Endometrial microvascular endothelial cells (primary cell): ENCODE data around the gene PRKAR2B. TPM values are rescaled to one million over a fixed set of nuclear protein-coding genes. Genes with fewer than 3 reads are reported as not detected.
"Not testable (repeated sequence)": the region's sequence is repeated elsewhere in the genome, so short reads cannot be mapped to it uniquely, and the experiment has no call there.

Experiments used
- in situ Hi-C: cut with HindIII; loops from 2 replicates; pipeline ENCODE4 v1.10.0; 2017; ENCODE audit warnings: low sequenced_read_pairs, low pct_unique_long_range_greater_than_20kb; ENCODE audit errors: inconsistent ontology term
- total RNA-seq: library from RNA; depleted of rRNA; stranded (reverse); fragments of >200 nt; gene quantifications from one replicate; pipeline ENCODE4 v1.2.3, GENCODE V29; 2015; ENCODE audit errors: inconsistent ontology term

Gene PRKAR2B
- total RNA-seq, 1 donor from 2014 or later, result 100 TPM

DNA sequence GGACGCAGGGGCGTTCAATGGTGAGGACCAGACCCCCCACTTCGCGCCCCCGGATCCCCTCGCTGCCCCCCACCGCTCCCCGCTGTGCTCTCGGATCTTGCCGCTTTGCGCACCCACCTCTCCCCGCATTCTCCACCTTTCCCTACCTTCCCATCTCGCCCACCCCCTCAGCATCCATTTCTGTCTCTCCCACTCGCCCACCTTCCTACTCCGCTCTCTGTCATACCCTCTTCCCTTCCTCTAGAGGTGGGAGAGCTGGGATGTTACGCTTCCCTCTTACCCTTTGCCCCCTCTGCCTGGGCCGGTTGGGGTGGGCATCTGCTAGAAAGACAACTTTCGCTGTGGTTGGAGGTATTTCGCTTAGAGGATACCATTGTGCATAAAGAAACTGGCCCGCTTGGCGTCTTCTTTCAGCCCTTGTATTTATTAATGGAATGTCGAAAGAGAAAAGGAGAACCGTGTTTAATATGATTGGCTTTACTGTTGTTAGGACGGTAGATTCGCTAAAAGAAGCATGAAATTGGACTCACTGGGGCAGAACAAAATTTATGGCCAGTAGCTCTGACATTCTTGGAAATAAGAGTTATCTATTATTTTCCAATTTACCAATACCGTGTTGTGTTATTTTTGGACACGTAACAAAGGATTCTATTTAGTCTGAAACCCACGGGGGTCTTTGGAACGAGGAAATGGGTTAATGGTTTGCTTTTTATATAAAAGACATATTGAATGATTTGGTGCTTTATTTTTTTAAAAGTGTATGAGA, 873 bp downstream of the PRKAR2B start:
- in situ Hi-C loops, result no loop called here

DNA sequence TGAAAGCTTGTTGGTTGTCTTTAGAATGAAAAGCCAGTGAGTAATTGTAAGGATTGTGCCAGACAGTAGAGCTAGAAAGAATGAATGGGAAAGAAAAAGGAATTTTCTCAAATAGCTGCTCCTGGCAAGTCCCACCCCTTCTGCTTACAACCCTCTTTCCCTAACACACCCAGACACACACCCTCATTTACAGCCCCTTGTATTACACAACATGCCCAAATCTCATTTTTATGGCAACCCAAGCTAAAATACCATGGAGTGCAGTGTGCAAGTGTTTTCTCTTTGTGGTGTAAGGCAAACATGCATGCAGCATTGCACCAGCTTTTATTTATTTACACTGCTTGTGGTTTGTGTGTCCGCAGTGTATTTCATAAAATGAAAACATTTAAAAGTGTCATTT, 1.5 kb downstream of the PRKAR2B start:
- in situ Hi-C loops, result no loop called here

DNA sequence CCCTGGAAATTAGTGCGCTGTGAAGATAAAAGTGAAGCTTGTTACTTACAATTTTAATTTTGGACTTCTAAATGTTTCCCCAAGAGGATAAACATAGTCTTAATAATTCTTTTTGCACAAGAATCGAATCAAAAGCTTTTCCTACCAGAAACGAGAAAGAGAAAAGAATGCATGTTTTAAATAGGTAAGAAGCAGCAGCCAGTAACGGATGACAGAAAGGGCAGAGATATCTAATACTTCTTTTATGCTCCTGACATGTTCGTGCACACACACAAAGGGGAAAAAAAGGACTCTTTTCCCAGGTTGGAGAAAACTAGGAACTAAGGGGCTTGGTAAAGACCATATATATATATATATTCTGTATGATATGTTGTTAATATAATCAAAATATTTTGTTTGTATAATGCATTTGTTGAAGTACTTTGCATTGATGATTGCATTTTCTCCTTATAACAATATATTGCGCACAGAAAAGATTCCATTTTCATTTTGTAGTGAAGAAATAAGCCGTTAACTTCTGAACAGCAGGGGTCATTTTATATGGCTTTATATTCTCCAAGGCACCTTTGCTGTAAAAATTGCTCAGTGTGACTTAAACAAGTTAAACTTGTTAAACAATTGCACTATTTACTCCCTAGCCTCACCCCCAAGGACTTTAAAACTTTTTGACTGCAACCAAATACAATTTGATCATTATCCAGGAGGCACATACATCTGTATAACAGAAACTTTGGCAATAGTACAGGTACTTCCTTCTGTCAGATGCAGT, 2.2 kb downstream of the PRKAR2B start:
- in situ Hi-C loops, result no loop called here

DNA sequence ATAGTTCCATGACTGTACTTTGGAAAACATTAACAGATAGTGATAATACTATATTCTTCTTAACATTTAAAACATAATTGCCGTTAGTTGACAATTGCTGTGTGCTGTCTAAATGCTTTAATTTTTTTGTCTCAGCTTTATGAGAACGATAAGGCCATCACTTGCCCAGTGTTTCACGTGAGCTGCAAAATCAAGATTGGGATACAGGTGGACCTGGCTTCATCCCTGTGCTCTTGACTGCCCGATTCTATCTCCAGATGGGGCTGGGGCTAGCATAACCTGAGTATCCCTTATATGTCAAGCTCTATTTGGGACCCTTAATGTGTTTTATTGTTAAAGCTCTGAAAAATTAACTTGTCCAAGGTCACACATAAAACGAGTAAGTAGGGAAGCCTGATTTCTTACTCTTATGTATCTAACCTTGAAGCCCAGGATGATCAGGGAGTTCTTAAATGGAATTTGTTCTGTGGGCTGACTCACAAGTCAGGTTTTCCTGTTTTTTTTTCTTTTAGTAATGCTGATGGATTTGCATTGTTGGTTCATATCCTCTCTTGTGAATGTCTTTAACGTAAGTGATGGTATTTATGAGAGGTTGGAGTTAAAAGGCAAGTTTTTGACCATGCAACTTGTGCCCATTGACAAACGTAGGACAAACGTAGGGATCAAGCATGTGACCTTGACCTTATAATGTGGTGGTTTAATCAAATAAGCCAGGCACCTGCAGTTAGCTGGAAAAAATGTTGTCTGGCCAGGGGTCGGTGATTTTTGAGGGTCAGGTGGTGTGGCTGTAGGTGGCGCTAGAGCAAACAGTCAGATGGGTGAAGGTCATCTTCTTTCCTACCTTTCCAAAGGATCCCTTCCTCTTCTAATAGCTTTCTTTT, 3.6 kb downstream of the PRKAR2B start:
- in situ Hi-C loops, result no loop called here

DNA sequence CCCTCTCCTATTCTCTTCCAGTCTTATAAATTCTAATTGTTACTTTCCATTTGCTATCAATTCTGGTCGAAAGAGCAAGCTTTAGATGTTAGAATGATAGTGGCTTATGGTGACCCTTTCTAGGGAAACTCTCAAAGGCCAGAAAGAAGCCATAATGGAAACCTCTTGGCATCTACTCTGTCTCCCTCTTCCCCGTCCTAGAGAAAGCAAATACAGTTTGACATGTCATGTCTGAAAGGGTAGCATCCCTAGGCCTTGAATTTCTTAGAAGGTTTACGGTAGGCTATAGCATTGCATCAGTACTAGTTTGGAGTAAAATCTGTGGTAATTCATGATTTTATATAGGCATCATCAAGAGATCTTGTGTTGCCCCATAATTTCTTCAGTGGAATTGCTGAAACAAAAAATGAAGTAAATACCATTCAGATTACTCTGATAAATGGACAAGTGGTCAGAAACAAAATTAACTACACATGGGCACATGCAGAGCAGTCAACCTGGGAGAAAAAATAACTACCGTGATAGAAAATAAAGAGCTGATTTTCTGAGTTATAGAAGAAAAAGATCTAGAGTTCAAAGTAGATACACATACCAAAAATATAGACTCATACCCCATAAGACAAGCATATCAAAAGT, 4.4 kb downstream of the PRKAR2B start:
- in situ Hi-C loops, result no loop called here

DNA sequence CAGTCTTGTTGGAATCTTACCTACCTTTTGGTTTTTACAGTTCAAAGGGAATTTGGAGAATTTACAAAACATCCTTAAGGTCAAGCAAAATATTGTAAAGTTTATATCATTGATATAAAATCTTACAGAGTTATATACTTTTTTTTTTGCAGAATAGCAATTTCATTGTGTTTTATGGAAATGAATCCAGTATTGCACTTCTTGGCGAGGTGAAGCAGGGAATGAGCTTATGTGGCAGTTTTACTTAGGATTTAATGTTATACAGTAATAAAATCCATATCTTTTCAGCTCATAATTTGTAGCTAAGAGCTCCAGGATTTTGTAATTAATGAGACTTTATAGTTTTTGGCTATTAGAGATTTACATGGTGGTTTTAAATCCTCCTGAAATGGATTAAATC, 5.0 kb downstream of the PRKAR2B start:
- in situ Hi-C loops, result no loop called here

DNA sequence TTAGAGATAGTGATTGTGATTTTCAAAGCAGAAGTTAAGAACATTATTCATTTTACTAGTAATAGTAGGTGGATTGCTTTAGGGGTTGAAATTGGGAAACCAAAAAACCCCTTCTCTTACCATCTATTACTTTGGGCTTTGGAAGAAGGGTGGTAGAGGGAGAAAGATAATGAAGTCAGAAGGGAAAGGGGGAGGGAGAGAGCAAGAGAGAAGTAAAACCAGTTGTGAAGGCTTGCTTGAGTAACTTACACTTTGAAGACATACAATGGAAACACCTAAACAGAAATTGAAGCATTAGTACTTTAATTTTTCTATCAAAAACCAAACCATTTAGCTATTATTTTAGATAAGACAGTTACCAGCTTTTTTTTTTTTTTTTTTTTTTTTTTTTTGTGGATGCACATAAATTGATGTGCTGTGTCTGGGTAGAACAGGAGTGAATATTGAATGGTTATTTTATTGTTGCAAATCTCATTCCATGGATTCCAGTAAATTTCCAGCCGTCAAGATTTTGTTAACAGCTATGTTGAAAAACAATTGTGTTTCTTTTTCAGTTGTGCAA, 5.5 kb downstream of the PRKAR2B start:
- in situ Hi-C loops, result no loop called here

DNA sequence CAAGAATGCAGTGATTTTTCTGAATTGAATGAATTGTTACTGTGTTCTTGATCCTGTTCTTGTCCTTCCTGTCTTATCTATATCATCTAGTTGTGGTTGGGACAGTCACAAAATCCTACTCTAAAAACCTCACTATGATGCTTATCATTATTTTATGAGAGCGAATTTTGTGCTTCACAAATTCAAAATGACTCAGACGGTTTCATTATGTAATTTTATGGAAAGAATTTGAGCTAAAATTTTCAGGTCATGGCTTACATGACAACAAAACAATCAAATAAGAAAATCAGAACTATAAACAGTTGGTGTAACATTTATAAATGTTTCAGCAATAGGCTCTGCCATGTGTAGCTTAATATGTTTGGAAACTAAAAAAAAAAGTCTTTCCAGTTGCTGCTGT, 6.9 kb downstream of the PRKAR2B start:
- in situ Hi-C loops, result no loop called here

DNA sequence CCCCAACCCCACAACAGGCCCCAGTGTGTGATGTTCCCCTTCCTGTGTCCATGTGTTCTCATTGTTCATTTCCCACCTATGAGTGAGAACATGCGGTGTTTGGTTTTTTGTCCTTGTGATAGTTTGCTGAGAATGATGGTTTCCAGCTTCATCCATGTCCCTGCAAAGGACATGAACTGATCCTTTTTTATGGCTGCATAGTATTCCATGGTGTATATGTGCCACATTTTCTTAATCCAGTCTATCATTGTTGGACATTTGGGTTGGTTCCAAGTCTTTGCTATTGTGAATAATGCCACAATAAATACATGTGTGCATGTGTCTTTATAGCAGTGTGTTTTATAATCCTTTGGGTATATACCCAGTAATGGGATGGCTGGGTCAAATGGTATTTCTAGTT, 10.5 kb downstream of the PRKAR2B start:
- in situ Hi-C loops, result not testable (repeated sequence)

DNA sequence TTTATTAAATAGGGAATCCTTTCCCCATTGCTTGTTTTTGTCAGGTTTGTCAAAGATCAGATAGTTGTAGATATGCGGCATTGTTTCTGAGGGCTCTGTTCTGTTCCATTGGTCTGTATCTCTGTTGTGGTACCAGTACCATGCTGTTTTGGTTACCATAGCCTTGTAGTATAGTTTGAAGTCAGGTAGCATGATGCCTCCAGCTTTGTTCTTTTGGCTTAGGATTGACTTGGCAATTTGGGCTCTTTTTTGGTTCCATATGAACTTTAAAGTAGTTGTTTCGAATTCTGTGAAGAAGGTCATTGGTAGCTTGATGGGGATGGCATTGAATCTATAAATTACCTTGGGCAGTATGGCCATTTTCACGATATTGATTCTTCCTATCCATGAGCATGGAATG, 11.6 kb downstream of the PRKAR2B start:
- in situ Hi-C loops, result not testable (repeated sequence)

DNA sequence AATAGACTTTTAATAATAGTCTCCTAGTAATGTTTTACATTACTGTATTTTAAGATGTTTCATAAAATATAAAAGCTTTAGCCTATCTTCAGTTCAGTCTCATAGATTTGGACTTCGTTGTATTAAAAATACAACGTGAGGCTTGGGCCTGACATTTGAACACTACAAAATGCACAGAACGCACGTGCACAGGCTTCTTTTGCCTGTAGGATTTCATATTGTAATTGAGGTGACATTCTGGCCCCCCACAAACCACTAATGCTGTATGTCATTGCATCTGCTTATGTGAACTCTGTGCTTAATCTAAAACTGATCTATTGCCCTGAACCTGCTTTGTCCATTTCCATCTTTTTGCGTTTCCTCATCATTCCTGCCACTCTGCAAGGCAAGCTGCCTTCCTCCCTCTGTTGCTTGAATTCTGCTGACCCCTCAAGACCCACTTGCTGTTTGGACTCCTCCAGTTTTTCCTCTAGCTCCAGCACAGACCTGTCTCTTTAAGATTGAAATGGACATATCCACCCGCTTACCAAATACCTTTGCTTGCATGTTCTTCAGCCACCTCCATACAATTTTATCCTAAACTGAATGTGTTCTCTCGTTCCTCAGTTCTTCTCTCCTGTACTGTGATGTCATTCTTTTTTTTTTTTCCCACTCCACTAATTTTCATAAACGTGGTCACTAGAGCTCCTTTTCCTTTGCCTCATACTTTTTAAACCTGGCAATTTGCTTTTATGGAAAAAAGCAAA, 12.4 kb downstream of the PRKAR2B start:
- in situ Hi-C loops, result no loop called here

DNA sequence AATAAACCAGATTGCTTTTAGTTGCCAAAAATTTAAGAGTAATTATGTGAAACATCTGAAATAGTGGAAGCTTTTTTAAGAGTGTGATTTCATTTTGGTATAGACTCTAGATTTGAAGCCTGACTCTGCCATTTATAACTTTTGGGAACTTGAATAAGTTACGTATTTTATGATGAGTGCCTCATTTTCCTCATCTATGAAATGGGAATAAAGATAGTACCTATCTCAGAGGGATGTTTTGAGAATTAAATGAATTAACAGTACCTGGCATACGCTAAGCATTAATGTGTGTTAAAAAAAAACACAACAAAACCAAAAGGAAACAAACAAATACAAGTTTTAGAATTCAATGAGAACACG, 12.9 kb downstream of the PRKAR2B start:
- in situ Hi-C loops, result no loop called here

DNA sequence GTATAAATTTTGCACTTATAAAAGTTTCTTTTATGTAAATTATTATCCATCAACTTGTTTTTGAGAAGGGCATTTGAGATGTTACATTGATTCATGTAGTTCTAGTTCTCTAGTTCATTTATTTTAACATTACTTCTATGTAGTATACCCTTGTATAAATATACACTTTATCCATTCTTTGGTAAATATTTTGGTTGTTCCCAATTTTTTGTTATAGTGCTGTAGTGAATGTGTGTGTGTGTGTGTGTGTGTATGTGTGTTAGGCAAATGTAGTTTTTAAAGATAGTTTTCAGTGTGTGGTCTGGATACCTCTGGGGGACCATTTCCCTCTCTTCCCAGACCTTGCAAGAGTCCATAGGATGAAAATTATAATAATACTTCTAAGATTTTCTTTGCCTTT, 15.0 kb downstream of the PRKAR2B start:
- in situ Hi-C loops, result no loop called here

DNA sequence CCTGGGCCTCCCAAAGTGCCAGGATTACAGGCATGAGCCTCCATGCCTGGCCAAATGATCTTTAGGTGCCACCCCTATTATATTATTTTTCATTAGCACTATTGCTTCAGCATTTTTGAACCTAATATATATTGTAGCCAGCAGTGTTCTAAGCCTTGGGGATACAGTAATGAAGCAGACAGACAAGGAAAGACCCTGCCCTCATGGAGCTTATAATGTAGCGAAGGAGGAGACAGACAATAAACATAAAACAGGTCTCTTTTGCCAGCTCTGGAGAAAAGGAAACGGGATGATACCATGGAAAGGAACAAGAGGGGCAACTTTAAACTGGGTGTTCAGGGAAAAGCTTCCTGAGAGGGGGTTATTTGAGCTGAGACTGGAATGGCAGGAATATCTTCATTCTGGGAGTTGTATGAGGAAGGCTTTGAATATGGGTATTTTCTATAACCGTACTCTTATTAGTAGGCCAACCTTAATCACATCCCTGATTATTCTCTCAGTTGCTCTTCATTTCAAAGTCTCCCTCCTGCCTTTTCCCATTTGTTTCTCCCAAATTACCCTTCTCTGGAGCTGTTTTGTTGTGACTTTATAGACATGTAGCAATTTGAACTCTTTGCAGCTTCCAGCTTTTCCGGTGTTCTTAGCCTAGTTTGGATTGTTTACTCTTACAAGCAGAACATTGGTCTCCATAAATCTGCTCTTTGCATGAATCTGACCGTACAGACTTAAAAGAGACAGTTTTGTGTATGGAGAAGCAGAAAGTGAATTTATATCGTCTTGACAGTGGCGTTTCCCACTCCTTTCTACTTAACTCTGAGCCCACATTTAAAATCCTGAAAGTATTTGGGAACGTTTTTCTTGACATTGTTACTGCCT, 19.0 kb downstream of the PRKAR2B start:
- in situ Hi-C loops, result no loop called here

DNA sequence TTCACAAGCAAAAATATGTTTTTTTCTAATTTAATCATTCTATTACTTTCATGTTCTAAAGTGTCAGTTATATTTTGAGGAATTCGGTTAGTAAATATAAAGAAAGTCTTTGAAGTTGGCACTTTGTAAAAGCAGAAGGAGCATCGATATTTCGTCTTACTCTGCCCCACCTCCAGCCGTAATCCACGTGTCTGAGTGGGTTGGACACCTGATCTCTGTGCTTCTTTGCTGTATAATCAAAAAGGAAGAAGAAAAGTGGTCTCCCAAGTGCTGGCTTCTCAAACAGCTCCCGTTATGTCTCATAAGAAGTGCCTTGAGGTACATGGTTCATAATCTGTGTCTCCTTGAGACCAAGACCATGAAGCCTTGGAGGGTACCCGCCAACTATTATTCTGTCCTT, 19.8 kb downstream of the PRKAR2B start:
- in situ Hi-C loops, result no loop called here

DNA sequence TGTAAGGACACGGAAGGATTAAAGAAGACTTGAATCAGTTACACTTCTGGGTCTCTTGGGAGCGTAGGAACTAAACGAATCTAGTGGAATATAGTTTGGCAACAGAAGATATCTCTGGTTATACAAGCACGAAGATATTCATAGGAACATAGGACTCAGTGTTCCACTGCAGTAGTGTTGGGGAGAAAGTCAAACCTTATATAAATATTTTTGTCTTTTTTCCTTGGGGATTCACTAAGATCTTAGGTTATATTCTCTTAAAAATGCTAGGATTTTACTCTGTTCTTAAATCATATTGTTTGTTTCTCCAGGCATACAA, 21.4 kb downstream of the PRKAR2B start:
- in situ Hi-C loops, result no loop called here

DNA sequence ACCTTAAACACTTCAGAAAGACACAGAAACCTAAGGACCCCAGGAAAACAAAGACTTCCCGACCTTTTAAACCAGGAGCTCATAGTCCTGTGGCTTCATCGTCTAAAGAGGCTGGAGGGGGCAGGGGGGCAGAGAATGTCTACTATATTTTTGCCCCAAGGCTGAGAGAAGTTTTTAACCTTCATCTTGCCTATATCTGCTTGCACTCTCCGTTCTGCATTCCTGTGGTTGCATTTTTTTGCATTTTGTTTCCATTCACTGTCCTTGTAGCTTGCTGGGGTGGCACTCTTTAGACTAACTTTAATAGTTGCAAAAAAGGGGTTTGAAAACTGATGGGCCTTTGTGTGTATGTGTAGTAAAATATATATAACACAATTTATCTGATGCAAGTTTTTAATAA, 23.7 kb downstream of the PRKAR2B start:
- in situ Hi-C loops, result no loop called here

DNA sequence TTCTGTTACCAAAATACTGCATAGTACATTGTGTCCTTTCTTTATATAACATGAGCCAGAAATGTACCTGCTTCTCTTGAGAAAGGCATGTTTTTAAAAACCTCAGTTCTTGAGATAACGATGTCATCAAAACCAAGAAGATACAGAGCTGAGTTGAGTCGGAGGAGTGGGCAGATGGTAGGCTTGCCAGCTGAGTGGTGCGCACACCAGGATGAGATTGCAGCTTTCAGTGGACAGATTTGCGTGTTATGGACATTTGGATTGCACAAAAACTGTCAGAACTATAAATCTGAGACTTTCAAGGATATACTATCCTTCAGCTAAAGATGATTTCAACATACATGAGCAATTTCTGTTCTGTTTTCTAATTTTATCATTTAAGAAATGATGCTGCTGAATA, 25.0 kb downstream of the PRKAR2B start:
- in situ Hi-C loops, result no loop called here
